Thyroid gland (tissue), 4 donors: ENCODE measurements around the gene FLT1.

Experiments used
- POLR2A ChIP-seq, 2 donors: fragments of 450-650 bp; IDR thresholded peaks; one replicate each; pipeline ENCODE4 v1.6.1; 2017; ENCODE audit warnings: antibody characterized with exemption in 2 of 2, mild to moderate bottlenecking in 2 of 2, moderate library complexity in 1 of 2
- TF ChIP-seq, protein P1 (sequence below), 6 experiments: fragments of 200-600 bp in 3 of 6; fragments of 450-650 bp in 3 of 6; sonication (generic) in 3 of 6; IDR thresholded peaks; one replicate each; pipeline ENCODE4 v1.5.1; 2016 to 2019; ENCODE audit warnings: antibody characterized with exemption in 6 of 6, mild to moderate bottlenecking in 2 of 6, inconsistent platforms in 1 of 6, moderate library complexity in 1 of 6

DNA sequence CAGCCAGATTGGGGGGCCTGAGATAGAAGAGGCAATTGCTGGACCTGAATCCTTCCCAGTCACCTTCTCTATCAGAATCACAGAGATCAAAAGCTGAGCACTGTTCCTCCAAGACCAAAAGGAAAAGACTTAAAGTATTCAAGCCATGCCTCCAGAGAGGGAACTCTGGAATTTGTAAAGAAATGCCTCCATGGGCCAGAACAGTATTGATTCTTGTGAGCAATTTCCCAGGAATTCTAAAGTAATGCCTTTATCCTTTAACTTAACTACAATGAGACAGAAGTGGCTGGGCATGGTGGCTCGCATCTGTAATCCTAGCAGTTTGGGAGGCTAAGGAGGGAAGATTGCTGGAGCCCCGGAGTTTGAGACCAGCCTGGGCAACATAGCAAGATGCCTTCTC, 148.8 kb downstream of the FLT1 start:
- TF ChIP-seq, protein P1, sequence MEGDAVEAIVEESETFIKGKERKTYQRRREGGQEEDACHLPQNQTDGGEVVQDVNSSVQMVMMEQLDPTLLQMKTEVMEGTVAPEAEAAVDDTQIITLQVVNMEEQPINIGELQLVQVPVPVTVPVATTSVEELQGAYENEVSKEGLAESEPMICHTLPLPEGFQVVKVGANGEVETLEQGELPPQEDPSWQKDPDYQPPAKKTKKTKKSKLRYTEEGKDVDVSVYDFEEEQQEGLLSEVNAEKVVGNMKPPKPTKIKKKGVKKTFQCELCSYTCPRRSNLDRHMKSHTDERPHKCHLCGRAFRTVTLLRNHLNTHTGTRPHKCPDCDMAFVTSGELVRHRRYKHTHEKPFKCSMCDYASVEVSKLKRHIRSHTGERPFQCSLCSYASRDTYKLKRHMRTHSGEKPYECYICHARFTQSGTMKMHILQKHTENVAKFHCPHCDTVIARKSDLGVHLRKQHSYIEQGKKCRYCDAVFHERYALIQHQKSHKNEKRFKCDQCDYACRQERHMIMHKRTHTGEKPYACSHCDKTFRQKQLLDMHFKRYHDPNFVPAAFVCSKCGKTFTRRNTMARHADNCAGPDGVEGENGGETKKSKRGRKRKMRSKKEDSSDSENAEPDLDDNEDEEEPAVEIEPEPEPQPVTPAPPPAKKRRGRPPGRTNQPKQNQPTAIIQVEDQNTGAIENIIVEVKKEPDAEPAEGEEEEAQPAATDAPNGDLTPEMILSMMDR (IDR thresholded peaks at IDR 0.05): no peak
- no peak for TF ChIP-seq POLR2A (IDR thresholded peaks at IDR 0.05)
